ENCODE results near the gene FAM120A. TPM values are rescaled to one million over a fixed set of nuclear protein-coding genes. Genes with fewer than 3 reads are reported as not detected.

Gene FAM120A
- total and polyA plus RNA-seq, 2 of the 13 experiments (the other 11 are each of a cell fraction or from before 2014, with no cell fraction given), result 41.3 to 44.4 TPM

- TF ChIP-seq SRSF9 (IDR thresholded peaks at IDR 0.05; ENCODE audit: borderline replicate concordance, insufficient read depth, low read depth, low read length, poor library complexity, severe bottlenecking) (no peak), ZNF207 (IDR thresholded peaks at IDR 0.05; ENCODE audit: borderline replicate concordance) (no peak), POLR2AphosphoS5 (IDR thresholded peaks at IDR 0.05; ENCODE audit: low read depth, low read length) (no peak), RARG (CRISPR knock-in tag; IDR thresholded peaks at IDR 0.05; ENCODE audit: low read depth) (no peak), ZNF646 (CRISPR knock-in tag; IDR thresholded peaks at IDR 0.05) (no peak), ZNF260 (CRISPR knock-in tag; IDR thresholded peaks at IDR 0.05; ENCODE audit: borderline replicate concordance, low read depth) (no peak), RBM22 (optimal IDR thresholded peaks at IDR 0.05; ENCODE audit: low read length) (no peak), SKI (IDR thresholded peaks at IDR 0.05; ENCODE audit: partially characterized antibody) (no peak), ZNF781 (CRISPR knock-in tag; IDR thresholded peaks at IDR 0.05; ENCODE audit: borderline replicate concordance, not compliant biosample characterization) (no peak), ZNF703 (CRISPR knock-in tag; IDR thresholded peaks at IDR 0.05; ENCODE audit: borderline replicate concordance) (no peak), HDAC6 (IDR thresholded peaks at IDR 0.05; ENCODE audit: low read depth, low read length) (no peak), TBX2 (CRISPR knock-in tag; IDR thresholded peaks at IDR 0.05; ENCODE audit: borderline replicate concordance) (no peak), PHF5A (CRISPR knock-in tag; IDR thresholded peaks at IDR 0.05; ENCODE audit: low read depth, unreplicated experiment) (no peak), KLF16 (CRISPR knock-in tag; IDR thresholded peaks at IDR 0.05) (no peak), ARNT2 (CRISPR knock-in tag; IDR thresholded peaks at IDR 0.05; ENCODE audit: low read depth) (0 out of 2 replicates have a peak, but pooled peaks have one; percentile 41), SALL2 (CRISPR knock-in tag; IDR thresholded peaks at IDR 0.05) (no peak), MZF1 (CRISPR knock-in tag; IDR thresholded peaks at IDR 0.05; ENCODE audit: borderline replicate concordance) (no peak), FIP1L1 (IDR thresholded peaks at IDR 0.05; ENCODE audit: borderline replicate concordance, insufficient read depth, low read depth, low read length) (no peak), ZNF503 (CRISPR knock-in tag; IDR thresholded peaks at IDR 0.05) (no peak), ZFY (CRISPR knock-in tag; IDR thresholded peaks at IDR 0.05) (no peak), RXRB (CRISPR knock-in tag; IDR thresholded peaks at IDR 0.05; ENCODE audit: borderline replicate concordance) (peak; percentile 38; the same call in 1 of the 2 replicates), ZSCAN31 (CRISPR knock-in tag; IDR thresholded peaks at IDR 0.05; ENCODE audit: low read depth) (no peak), ZNF367 (CRISPR knock-in tag; IDR thresholded peaks at IDR 0.05; ENCODE audit: borderline replicate concordance) (no peak)
These were observed 138.2 kb downstream of the FAM120A start (continued) for GRCh38 chr9:93589688-93590087.

Data from HepG2 (cell line).